ENCODE data around the gene RAB3IP. TPM values are rescaled to one million over a fixed set of nuclear protein-coding genes. Genes with fewer than 3 reads are reported as not detected.

Gene RAB3IP, protein sequence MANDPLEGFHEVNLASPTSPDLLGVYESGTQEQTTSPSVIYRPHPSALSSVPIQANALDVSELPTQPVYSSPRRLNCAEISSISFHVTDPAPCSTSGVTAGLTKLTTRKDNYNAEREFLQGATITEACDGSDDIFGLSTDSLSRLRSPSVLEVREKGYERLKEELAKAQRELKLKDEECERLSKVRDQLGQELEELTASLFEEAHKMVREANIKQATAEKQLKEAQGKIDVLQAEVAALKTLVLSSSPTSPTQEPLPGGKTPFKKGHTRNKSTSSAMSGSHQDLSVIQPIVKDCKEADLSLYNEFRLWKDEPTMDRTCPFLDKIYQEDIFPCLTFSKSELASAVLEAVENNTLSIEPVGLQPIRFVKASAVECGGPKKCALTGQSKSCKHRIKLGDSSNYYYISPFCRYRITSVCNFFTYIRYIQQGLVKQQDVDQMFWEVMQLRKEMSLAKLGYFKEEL
- total RNA-seq = 49.4 TPM

DNA sequence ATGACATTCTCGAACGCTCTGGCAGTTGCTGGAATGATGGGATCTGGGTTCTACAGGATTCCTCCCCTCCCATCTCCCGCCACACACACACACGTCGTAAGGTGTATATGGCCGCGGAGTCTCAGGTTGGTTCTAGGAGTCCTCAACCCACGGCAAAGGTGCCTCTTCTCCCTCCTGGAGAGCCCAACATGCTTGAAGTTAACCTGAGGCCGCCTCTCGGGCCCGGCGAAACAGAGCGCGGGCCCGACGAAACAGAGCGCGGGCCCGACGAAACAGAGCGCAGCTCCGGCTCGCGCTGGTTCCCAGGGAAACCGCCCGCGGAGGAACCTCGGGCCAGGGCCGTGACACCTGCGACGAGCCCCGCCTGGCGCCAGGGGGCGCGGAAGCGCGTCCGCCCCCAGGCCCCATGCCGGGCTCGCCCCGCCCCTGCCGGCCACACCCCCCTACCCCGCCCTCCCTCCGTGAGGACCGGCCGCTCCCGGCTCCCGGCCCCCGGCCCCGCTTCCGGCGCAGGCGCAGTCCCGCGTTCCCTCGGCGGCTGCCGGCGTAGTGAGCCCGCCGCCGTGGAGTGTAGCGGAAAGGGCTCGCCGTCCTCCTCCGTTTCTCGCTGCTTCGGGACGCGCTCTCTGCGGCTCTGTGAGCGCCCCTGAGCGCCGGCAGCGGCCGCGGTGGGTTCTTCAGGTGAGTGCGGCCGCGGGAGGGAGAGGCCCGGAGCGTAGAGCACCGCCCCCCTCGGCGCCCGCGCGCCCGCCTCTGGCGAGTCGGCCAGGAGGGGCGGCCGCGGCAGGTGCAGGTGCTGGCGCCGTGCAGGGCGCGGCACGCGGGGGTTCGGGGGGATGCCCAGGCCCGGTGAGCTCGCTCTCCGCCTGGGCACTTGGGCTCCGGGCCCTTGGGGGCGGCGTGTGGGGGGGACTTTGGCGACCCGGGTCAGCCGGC lies at the start of gene RAB3IP:
RAB3IP (plus strand) TSS at position 510 of the 936 bp plus-strand sequence. CDS start 16,549 bp downstream, outside the sequence.
- peak; percentile 79 for DNase-seq

DNA sequence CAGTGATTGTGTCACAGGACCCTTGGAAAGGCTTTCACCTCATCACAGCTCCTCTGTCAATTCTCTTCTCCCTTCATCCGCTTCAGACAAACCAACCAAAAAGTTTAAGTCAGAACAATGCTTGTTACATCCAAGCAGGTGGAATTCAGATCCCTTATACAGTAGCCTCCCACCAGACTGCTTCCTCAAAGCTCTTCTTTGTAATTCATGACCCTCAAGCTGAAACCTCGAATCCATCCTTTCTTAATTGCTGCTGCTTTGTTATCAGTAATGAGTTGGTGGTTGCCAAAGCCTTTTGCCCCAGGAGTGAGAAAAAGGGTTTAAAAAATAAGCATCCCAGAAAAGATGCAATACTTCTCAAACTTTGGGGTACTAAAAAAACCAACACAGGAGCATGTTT lies 49.0 kb upstream of the RAB3IP start:
- DNase-seq = no peak

DNA sequence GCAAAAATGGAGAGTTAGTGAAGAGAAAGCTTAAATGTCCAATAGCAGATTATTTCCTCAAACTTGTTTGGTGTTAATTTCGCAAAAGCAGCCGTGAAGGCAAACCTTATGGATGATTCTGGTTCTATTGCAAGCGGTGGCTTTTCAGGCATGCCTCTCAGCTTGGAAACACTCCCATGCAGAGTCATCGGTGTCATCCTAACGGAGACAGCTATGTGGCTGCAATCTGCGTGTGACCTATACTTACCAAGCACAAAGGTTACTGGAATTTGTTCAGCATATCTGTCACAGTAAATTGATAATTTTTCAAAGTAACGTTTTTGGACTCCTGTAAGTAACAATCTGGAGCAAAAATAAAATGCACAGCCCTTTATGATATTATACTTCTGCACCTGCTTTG lies 44.5 kb upstream of the RAB3IP start:
- DNase-seq = no peak

DNA sequence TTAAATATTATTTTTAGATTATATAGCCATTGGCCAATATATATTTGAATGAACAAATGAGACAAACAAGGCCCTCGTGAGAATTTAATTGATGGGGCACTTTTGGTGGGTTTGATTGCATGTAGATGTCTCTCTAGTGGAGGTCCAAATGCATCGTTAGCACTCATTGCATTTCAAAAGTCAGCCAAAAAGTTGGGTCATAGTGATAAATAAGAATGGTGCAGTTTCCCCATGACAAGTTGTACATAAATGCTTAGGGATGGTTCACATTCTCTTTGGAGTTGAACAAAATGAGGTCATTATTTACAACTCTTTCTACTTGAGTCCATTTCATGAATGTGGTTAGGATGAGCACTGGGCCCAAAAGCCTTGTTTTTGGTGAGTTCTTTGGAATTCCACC lies 40.6 kb upstream of the RAB3IP start:
- no peak for DNase-seq

DNA sequence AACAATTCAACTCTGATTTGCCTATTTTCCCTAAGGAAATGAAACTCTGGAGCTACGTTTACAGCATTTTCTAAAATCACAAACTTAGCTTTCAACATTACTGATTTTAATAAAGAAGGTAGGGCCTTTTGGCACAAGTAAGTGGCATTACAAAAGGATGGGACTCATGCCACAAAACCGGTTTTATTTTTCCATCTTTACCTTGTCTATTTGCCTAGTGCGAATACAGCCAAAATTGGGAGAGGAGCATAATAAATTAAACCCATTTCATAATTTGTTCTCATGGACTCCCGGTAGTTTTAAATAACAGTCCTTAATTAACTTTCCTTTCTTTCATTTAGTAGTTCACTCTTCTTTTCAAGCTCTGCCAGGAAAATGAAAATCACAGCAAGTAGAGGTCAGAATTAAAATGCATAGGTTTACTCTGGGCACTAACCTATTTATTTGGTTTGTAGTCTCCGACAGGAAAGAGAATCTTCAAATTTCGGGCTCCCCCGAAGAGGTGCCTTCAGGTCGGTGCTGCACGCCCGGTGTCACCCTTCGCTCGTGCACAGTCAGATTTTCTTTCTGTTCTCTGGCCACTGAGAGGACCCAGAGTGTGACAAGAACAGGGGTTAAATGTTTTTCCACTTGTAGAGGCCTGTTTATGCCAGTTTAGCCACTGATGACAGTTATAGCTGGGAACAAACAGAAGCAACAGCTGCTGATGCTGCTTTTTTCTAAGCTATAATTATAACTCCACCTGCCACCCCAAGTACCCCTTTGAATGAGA lies 39.7 kb upstream of the RAB3IP start, which contains the start of gene BEST3:
BEST3 (minus strand) TSS at position 535 of the 772 bp plus-strand sequence. CDS start 1,505 bp downstream, outside the sequence.
- DNase-seq = no peak

DNA sequence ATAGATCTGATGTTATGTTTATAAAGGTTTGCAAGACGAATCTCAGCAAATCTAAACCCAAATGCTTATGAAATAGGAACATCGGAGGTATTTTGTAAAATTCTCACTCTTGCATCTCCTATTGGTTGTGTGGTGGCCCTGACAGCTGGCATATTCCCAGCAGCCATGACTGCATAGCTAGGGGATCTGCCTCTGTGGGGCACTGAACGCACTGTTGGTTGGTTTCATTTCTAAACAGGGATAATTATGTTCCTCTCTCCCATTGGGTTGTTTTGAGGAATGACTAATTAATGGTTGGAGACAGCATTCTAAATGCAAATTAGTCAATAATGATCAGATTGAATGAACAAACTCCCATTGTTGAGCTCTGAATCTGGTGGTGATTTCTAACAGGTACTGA lies 36.8 kb upstream of the RAB3IP start:
- no peak for DNase-seq

DNA sequence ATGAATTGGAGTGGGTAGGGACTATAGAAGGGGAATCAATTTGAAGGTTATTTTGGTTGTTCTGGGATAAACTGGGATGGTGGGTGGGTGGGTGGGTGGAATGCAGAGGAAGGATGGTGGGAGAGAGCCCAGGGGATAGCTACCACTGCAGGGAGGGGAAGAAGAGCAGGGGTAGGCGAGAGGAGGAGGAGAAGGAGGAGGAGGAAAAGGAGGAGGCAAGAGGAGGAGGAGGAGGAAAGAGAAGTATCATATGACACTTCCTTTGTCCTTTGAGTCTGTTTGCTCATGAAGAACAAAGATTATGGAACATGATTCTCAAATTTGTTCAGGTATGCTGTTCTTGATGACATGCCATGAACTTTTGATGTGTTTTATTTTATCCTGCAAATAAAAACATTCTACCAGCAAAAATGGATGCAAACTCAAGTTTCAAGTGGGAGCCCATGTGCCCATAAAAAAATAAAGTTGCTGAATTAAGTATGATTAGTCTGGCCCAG lies 35.5 kb upstream of the RAB3IP start:
- no peak for DNase-seq

DNA sequence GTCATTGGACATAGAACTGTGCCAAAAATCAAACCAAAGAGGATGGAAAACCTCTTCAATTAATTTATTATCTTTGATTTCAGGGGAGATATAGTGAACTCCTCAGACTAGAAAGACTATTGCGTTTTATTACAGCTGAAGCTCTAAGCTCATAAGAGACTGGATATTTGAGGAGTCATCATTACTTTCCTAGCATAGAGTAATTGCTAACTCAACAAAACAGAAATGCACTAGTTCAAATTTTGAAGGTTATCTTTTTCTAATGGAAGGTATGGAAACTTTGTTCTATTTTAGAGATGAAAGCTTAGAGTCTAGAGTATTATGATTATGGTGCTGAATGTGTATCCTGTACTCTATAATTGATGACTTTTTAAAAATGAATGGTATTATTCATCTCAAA lies 34.3 kb upstream of the RAB3IP start:
- DNase-seq = no peak

DNA sequence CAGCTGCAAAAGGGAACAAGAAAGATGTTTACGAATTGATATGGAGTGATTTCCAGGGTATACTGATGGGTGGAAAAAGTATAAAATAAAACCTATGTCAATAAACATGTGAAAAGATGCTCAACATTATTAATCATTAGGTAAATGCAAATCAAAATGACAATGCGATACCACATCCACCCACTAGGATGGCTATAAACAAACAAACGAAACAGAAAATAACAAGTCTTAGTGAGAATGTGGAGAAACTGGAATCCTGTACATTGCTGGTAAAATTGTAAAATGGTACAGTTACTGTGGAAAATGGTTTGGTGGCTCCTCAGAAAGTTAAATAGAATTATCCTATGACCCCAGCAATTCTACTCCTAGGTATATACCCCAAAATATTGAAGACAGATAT lies 30.0 kb upstream of the RAB3IP start:
- no peak for DNase-seq

DNA sequence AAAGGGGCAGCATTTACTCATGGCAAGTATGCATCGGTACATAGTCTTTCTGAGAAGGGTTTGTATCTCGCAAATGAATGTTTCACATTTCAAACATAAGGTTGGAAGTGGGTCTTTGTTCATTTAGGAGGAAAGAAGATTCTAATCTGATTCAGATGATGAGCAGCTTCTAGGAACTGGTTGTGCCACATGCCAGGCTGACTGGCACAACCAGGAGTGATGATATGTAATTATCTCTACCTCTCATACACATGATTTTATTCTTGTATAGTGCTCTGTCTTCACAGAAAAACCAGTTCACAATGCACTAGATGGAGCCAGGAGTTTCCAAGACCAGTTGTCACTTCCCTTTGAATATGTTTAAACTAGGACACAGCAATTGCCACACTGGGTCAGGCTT lies 25.8 kb upstream of the RAB3IP start:
- DNase-seq = no peak

DNA sequence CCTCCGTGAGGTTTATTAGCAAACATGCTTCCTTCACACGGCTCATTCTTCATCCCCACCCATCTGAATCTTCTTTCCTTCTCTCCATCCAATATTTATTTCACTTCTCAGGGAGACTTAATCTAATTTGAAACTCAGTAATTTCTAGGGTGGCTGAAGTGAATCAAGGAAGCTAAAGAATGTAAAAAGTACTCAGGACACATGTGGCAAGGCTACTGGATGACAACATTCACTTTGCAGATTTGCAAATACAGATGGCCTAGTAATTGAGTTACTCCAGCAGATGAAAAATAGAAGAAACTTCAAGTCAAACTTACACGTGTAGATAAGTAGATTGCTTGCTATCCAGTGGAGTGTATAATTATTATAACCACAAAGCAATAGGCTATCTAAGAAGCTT lies 24.1 kb upstream of the RAB3IP start:
- no peak for DNase-seq

DNA sequence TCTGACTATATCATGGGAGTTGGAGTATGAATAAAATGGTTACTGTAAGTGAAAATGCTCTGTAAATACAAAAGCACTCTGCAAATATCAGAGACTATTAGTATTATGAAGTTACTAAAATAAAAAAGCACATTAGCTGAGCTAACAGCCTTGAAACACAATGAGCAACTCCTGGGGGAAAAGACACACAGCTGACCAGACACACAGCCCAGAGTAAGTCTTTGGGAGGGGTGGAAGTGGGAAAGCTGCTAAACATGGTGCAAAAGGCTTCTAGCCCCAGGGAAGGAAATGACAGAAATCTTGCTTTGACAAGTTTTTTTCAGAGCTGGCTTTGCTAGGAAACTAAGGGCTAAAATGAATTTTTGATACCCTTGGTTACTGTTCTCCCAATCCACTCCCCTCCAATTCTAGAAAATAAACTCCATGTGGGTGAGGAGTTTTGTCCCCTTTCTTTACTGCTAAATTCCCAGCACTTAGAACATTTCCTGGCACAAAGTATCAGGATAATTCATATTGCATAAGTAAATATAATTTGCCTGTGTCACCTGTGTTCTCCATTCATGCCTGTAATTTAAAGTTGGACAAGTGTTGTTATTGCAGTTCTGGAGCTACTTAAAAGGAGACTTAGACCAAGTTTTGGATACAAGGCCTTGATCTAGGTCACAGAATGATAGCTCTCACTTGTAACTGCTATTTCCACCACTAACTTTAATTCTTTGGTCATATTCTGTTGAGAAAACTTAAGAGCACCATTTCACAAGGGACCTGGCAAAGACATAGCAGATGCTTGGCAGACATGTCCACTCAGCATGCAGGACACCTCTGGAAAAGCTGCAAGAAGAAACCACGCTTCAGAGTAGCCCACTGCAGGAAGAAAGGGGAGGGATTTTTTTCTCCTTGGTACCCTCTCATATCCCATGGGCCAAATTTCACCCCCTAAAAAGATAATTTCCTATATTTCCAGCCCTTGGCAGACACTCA lies 19.0 kb upstream of the RAB3IP start:
- no peak for DNase-seq

DNA sequence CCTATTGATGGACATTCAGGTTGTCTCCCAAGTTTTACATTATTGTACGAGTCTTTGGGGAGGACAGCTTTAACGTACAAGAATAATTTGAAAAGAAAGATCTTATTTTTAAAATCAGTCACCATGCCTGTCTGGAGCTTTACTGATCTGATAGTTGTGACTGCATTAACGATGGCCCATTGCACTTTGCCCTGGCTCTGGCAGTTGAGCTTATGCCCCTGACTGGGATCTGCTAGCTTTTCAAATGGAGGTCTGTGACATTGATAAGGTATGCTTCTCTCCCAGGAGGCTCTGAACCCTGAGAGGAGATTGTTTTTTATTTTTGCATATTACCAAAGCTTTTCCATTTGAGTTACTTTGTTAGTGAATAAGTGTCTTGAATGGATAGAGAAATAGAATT lies 17.9 kb upstream of the RAB3IP start:
- no peak for DNase-seq

DNA sequence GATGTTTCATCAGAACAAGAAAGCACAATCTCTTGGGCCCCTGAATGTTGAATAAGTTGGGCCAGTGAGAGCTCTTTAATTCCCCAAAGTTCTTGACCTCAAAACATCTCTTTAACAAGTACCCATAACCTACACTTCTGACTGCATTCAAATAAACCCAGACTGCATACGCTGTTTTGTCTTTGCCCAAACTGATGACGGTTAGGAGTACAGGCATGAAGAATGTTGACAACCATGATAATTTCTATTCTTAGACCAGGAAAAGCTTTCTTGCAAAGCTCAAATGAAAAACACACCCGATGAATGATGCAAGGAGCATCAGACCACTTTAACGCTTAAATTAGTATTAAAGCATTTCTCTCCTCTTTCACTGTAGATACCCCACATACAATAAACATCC lies 11.7 kb upstream of the RAB3IP start:
- DNase-seq = no peak

DNA sequence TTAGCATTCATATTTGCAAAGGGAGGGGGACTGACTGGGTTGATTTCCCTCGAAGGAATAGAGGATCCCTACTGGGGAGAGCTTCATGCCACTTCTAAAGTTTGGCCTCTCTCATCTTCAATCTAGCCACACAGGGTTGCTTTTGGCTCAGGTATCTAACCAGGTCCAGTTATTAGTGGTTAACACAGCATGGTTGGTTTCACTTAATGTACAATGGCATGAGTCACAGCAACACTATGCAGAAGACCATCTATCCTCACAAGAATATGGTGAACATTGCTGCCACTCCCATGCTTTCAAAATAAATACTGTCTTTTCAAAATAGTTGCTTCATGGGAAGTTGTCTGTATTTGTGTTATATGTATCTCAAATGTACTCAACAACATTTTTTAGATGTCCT lies 6.6 kb upstream of the RAB3IP start:
- DNase-seq = no peak

DNA sequence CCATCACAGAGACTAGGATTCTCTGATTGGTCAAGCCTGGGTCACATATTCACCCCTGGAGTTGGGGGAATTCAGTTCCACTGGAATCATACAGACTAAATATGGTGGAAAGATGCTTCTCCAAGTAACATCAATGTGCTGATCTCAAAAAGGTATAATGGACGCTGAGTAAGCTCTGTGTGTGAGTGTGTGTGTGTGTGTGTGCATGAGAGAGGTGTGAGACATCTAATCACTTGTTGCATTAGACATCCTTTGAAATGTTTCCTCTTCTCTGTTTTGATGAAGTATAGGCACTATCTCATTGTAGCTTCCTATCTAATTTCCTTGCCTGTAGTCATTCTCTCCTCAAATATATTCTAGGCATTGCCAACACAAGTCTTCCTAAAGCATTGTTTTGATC lies 5.0 kb upstream of the RAB3IP start:
- DNase-seq = no peak

DNA sequence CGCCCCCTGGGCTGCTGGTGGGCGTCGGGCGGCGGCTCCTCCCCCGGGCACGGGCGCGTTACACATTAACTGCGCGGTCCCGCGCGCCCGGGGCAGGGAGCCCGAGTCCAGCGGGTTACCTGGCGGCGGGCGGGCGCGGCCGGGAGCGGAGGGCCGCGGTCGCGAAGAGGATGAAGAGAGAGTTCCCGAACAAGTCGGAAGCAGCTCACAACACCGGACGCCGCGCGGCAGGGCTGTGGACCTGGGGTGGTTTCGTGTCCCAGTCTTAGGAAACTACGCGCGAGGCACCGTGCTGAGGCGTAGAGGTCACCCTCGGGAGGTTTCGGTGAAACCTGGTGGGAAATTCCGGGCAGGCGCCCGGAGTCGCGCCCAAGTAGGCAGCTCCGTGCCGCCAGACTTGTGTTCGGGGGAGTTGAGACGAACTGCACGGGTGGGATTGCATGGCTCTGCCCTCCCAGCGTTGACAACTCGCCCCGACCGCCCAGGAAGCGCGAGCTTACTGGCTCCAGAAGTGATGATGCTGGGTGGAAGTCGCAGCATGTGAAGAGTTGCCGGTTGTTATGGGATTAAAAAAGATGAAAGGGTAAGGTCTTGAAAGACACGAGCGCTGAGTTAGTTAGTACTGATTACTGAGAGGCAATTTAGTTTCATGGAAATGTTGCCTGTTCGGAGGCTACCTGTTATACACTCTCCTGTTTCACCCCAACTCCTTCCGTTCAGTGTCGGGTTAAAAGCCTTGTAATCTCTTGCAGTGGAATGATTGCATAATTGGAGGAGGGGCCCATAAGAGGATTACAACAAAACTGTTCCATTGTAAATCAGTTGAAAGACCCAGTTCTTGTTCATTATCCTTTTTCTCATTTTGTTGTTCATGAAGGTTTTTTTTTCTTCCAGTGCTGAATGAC lies 879 bp downstream of the RAB3IP start:
- peak; percentile 7 for DNase-seq

DNA sequence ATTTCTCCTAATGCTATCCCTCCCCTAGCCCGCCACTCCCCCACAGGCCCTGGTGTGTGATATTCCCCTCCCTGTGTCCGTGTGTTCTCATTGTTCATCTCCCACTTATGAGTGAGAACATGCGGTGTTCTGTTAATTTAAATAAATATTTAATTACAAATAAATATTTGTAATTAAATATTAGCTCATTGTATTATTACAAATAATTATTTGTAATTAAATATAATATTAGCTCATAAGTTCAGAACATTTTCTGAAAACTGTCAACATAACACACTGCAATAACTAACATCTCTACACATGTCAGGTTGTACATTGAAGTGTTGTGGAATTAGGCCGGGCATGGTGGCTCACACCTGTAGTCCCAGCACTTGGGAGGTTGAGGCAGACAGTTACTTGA lies 5.4 kb downstream of the RAB3IP start:
- DNase-seq = no peak

DNA sequence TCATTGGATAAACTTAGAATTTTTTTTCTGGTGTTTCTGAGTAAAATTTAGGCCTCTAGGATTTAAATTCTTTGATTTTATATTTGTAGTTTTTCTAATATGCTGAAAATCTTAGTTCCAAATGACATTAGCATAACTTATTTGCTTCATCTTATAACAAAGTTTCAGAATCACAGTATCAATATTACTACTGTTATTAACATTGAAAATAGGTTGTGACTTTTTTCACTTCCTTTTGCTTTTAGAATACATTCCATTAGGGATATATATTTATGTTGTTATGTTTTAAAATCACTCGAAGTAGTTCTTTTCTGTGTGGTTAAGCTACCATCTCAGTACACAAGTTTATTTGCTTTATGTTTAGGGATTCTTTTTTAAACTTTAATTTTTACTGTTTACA lies 12.8 kb downstream of the RAB3IP start:
- no peak for DNase-seq

DNA sequence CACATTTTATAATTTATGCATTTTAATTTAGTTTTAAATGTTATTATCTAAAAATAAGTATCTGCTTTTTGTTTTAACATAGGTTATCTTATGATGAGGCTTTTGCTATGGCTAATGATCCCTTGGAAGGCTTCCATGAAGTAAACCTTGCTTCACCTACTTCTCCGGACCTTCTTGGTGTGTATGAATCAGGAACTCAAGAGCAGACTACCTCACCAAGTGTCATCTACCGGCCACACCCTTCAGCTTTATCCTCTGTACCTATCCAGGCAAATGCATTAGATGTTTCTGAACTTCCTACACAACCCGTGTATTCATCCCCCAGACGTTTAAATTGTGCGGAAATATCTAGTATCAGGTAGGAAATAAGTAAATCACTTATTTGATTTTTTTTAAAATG lies 16.6 kb downstream of the RAB3IP start:
- no peak for DNase-seq

Data from occipital lobe (tissue), 2 donors.